Retina (tissue), 1 donor: ENCODE data around the gene ANXA2R.
A peak's percentile ranks its signal among the peaks of the same experiment; 100 is the strongest.

Experiments
- DNase-seq: peaks from one replicate; pipeline ENCODE4 v3.0.0-alpha.2; 2016

The ANXA2R gene

DNA sequence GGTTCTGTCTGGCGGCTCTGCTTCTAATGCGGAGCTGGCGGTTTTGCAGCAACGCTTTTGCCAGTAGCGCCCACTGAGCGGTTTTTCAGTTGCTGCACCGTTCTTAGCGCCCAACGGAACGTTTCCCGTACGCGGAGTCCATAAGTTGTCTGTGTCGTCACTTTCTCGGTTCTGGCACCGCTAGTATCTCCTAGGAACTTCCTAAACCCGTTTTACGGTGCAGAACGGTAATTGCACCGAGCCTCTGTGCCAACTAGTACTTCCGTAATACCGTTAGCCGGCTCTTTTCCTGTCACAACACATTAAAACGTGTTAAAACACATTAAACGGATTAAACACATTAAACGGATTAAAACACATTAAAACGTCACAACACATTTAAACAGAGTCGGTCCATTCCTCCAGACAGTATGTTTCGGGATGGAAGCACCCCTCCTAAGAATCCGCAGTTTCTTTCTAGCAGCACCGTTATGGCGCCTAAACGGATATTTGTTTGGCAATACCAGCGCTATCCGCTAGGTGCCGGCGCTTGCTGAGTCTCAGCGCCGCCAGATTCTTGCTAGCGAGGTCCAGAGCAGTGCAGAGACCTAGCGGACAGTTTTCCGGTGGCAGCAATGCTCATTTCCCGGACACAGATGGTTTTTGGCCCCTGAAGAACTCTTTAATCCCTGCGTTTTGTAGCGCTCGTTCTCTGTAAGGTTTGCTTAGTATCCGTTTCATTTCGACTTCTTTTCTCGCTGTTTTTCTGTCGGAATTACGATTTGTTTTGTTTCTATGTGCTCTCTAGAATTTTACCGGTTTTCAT, 45.4 kb downstream of the ANXA2R start:
- peak; percentile 95 for DNase-seq

DNA sequence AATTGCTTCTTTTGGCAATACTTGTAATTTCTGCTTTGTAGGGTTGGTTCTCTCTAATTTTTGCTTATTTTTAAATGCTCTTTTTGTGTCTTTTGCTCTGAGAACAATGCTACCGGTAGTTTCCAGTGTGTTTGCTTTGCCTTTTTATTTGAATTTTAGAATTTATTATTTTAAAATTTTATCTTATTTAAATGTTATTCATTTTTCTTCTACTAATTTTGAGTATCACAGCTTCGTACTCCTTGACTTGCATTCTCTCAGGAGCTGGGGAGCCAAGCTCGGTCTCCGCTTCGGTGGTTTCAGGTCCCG, 45.9 kb downstream of the ANXA2R start:
- no peak for DNase-seq

DNA sequence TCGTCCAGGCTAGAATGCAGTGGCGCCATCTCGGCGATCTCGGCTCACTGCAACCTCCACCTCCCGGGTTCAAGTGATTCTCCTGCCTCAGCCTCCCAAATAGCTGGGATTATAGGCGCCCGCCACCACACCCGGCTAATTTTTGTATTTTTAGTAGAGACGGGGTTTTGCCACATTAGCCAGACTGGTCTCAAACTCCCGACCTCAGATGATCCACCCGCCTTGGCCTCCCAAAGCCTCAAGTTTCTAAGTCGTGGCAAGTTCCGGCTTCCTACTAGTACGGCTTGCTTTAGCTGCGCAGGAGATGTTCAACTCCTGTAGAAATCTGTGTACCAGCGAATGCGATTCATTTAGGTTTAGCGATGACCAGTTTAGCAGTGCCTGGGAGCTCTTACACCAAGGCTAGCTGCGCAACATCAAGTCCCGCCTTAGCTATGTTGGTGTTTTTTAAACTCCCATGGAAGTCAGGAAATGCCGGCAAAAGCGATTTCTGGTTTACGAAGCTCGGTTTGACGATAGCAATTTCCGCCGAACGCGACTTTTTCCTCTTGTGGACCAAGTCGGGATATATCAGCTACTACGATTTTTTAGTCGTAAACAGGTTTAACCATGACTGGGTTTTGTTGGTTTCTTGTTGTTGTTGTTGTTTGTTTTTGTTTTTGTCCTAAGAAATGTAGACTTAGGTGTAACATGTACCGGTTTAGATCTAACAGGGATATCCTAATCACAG, 46.4 kb downstream of the ANXA2R start:
- peak; percentile 59 for DNase-seq

DNA sequence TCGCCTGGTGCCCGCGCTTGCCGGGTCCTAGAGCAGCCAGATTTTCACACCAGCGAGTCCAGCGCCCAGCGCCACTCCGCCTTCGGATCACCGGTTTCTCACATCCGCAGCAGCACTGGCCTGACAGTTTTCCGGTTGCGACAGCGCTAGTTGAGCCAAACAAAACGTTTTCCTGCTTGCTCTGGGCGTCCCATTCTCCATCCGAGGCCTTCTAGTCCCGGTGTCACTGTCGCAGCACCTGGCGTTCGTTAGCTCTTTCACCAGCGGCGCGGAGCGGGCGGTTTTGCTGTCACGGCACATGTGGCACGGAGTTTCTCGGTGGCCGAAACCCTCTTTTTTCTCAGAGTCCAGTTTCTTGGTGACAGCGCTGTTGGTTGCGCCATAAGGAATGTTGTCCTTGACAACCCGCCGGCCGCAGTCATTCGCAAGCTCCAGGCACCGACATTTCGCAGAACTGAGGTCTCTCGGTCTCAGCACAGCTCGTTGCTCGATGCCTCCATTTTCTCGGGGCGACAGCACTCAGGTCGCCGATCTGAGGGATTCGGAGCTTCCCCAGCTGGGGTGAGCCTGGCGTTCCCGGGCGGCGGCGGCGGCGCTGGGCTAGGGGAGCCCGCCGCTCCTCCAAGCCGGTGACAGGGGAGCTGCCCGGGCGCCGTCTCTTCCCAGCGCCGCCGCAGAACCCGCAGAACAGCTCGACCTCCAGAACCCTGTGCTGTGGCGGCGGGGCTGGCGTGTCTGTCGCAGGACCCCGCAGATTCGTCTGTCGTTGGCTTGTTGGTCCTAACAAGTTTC, 47.8 kb downstream of the ANXA2R start:
- peak; percentile 90 for DNase-seq

DNA sequence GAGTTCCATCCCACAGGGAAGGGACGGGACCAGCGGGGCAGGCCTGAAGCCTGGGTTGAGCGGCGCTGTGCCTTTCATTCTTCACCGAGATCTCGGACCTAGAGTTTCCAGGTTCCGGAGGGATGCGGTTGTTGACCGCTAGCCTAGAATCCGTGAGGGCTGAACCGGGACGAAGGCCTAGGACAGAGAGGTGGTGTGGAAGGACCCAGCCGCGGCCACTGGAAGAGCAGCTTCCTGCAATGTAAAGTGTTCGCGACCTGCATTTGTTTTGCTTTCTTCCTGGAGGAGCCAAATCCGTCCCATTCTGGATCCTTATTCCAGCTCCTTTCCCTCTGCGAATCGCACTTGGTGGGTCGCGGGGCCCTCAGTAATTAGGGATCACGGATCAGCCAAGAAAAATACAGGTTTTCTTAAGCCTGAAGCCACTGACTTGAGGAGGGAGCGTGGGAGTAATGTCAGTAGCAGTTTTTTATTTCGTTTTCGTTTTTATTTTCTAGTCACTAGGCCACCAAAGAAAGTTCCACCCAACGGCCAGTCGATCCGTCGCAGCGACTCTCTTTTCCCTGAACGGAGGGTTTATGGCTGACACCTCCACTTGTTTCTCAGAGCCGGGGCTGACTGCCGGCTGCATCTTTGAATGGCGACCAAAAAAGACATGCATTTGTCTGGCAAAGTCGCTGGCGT, 48.6 kb downstream of the ANXA2R start:
- no peak for DNase-seq

DNA sequence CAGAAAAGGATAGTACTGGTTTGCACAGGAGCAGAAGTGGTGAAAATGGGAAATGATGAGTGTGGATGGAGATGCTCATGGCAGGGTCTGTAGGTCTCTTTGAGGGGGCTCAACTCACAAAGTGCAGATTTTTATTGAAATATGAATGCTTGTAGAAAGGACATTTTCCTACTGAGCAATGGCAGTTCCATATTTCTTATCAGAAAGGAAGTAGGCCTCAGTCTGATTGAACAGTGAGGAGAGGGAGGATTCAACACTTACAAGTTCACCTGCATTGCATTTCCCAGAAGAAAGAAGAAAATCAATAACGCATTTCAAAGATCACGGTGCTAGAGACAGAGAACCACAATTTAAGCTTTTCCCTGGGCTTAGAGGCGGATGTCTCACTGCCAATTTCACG, 49.2 kb downstream of the ANXA2R start:
- no peak for DNase-seq
